Measurements from ENCODE around the gene ZFHX3.

Gene ZFHX3

GRCh38 chr16:72818236-72818845 is 229.6 kb downstream of the ZFHX3 start:
- no peak for ATAC-seq

GRCh38 chr16:72815348-72816318 is 232.3 kb downstream of the ZFHX3 start:
- ATAC-seq: no peak

- no peak for ATAC-seq
Observed at GRCh38 chr16:72814226-72814625, 233.7 kb downstream of the ZFHX3 start.

- no peak for ATAC-seq
Observed at GRCh38 chr16:72812672-72813071, 235.3 kb downstream of the ZFHX3 start.

GRCh38 chr16:72811876-72812275 is 236.1 kb downstream of the ZFHX3 start:
- no peak for ATAC-seq

GRCh38 chr16:72811188-72811720 is 236.7 kb downstream of the ZFHX3 start:
- no peak for ATAC-seq

- ATAC-seq: no peak
Observed at GRCh38 chr16:72810480-72810879, 237.4 kb downstream of the ZFHX3 start.

- ATAC-seq: no peak
Observed at GRCh38 chr16:72809446-72809845, 238.5 kb downstream of the ZFHX3 start.

- ATAC-seq: no peak
Observed at GRCh38 chr16:72808754-72809153, 239.2 kb downstream of the ZFHX3 start.

GRCh38 chr16:72807245-72807644 is 240.7 kb downstream of the ZFHX3 start:
- ATAC-seq: no peak

GRCh38 chr16:72805486-72805885 is 242.4 kb downstream of the ZFHX3 start:
- no peak for ATAC-seq

- no peak for ATAC-seq
Observed at GRCh38 chr16:72800524-72801161, 247.3 kb downstream of the ZFHX3 start.

GRCh38 chr16:72798264-72798663 is 249.7 kb downstream of the ZFHX3 start:
- no peak for ATAC-seq

- no peak for ATAC-seq
Observed at GRCh38 chr16:72797621-72798020, 250.3 kb downstream of the ZFHX3 start.

GRCh38 chr16:72796222-72796621 is 251.7 kb downstream of the ZFHX3 start:
- ATAC-seq: no peak

- ATAC-seq: no peak
Observed at GRCh38 chr16:72794986-72795385, 252.9 kb downstream of the ZFHX3 start.

- ATAC-seq: no peak
Observed at GRCh38 chr16:72794319-72794718, 253.6 kb downstream of the ZFHX3 start.

GRCh38 chr16:72793716-72794115 is 254.2 kb downstream of the ZFHX3 start:
- no peak for ATAC-seq

GRCh38 chr16:72793017-72793416 is 254.9 kb downstream of the ZFHX3 start:
- ATAC-seq: no peak

GRCh38 chr16:72791786-72792185 is 256.1 kb downstream of the ZFHX3 start:
- no peak for ATAC-seq

- ATAC-seq: no peak
Observed at GRCh38 chr16:72789921-72790320, 258.0 kb downstream of the ZFHX3 start.

GRCh38 chr16:72789465-72789864 is 258.5 kb downstream of the ZFHX3 start:
- ATAC-seq: no peak

- no peak for ATAC-seq
Observed at GRCh38 chr16:72788269-72788809, 259.6 kb downstream of the ZFHX3 start.

All from activated CD4-positive, CD25-positive, alpha-beta regulatory T cell treated with anti-CD3 and anti-CD28 coated beads, Interleukin-2, amount 50 U/mL, for 24 hours (primary cell).